HG03520 (cell line): ENCODE results near the gene FOXL1.
"Not testable (repeated sequence)": the region's sequence is repeated elsewhere in the genome, so short reads cannot be mapped to it uniquely, and the experiment has no call there.

ENCODE experiments used
- ATAC-seq: cut with Tn5 transposase; IDR thresholded peaks from one replicate; pipeline ENCODE4 v1.9.1; 2021; ENCODE audit warnings: mild to moderate bottlenecking, moderate library complexity; ENCODE audit not compliant: unreplicated experiment

Gene FOXL1

GRCh38 chr16:86579268-86580062 is 1.1 kb downstream of the FOXL1 start:
- no peak for ATAC-seq

GRCh38 chr16:86580063-86580790 is 1.9 kb downstream of the FOXL1 start:
- ATAC-seq, result no peak

DNA sequence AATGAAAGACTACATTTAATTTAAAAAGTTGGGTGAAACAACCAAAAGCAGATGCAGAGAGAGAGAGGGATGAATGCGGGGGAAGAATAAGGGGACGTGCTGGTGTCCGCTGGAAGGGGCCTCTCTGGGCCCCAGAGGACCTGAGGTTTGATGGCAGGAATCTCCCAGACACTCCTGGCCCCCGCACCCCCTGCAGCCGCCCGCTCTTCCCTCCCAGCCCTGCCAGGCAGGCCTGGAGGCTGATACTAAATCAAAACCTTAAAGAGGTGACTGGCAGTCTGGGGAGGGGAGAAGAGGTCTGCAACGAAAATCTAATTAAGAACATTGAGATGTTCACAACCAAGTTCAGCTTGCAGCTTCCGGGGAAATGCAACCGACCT is 2.4 kb downstream of the FOXL1 start:
- no peak for ATAC-seq

- ATAC-seq, result no peak
Measured at GRCh38 chr16:86581458-86581857, 3.1 kb downstream of the FOXL1 start.

DNA sequence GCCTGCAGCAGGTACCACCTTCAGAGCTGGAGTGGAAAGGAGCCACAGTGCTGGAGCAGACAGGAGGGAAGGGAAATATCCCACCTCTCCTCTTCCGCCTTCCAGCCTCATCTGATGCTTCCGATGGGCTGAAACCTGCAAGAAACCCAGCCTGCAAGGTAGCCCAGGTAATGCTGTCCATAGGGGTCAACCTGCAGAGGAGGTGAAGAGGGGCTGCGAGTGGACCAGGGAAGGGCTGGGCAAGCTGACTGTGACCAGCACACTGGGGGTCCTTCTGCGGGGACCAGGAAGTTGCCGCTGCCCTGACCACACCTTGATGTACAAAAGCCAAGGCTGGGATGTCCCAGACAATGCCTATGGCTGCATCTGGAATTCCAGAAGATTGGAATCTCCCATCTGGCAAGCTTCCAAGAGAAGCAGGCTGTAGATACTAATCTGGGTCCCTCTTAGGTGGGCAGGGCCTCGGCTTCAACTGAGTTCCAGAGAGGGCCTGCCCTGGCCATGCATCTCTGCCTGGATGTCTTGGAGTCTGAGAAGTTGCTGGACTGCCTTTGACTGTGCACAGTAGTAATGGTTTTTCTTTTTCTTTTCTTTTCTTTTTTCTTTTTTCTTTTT is 5.8 kb downstream of the FOXL1 start:
- ATAC-seq, result no peak

GRCh38 chr16:86584726-86585721 is 6.7 kb downstream of the FOXL1 start:
- ATAC-seq, result no peak

- ATAC-seq, result no peak
Measured at GRCh38 chr16:86585821-86586611, 7.7 kb downstream of the FOXL1 start.

DNA sequence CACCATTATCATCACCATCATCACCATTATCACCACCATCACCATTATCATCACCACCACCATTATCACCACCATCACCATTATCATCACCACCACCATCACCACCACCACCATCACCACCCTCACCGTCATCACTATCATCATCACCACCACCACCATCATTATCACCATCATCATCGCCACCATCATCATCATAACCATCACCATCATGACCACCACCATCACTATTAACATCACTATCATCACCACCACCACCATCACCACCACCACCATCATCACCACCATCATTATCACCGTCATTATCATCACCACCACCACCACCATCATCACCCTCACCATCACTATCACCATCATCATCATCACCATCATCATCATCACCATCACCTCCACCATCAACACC is 9.1 kb downstream of the FOXL1 start:
- ATAC-seq, result no peak

DNA sequence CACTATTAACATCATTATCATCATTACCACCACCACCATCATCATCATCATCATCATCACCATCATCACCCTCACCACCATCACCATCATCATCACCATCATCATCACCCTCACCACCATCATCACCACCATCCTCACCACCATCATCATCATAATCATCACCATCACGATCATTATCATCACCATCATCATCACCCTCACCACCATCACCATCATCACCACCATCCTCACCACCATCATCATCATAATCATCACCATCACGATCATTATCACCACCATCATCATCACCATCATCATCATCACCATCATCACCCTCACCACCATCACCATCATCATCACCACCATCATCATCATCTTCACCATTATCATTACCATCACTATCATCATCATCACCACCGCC is 9.6 kb downstream of the FOXL1 start:
- not testable (repeated sequence) for ATAC-seq

GRCh38 chr16:86590501-86591144 is 12.3 kb downstream of the FOXL1 start:
- ATAC-seq, result no peak

DNA sequence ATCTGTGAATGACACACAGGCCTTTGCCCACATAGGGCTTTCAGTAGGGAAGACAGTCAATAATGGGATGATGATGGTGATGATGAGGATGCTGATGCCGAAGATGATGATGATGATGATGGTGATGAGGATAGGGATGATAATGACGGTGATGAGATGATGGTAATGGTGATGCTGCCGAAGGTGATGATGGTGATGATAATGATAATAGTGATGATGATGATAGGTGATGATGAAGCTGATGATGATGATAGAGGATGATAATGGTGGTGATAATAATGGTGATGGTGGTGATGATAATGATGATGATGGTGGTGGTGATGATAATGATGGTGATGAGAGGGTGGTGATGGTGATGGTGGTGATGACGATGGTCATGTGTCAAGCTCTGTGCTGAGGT is 12.9 kb downstream of the FOXL1 start:
- ATAC-seq, result no peak

- no peak for ATAC-seq
Measured at GRCh38 chr16:86593913-86594620, 15.7 kb downstream of the FOXL1 start.

- no peak for ATAC-seq
Measured at GRCh38 chr16:86594721-86595120, 16.4 kb downstream of the FOXL1 start.

GRCh38 chr16:86595983-86596605 is 17.7 kb downstream of the FOXL1 start:
- no peak for ATAC-seq

GRCh38 chr16:86597126-86597879 is 19.0 kb downstream of the FOXL1 start:
- ATAC-seq, result no peak

DNA sequence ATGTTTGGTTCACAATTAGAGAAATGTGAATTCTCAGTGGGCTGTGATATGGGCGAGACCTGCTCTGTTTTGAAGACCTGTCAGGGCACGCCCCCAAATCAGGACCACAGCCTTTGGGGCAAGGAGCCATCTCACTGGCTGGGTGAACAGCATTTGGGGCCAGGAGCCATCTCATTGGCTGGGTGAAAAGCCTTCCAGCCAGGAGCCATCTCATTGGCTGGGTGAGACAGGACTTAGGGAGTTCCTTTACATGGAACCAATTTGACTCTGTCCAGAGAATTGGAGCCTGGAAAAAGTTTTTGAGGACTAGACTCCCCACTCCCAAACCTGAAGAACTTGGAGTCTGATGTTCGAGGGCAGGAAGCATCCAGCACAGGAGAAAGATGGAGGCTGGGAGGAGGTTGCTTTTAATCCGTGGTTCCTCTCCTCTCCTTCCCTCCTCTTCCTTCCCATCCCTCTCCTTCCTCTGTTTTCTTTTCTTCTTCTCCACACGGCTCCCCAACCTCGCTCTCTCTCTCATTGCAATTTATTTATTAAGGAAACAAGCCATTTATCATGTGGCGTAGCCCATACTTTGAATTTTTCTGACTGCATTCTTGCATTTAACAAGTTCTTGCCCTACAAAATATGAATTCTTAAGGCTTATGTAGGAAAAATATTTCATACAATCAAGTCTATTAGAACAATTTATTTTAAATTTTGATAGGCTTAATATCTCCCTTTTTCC is 19.7 kb downstream of the FOXL1 start:
- no peak for ATAC-seq
